T-helper 1 cell treated with Interleukin-12 subunit alpha and Interleukin-12 subunit beta and Interleukin-4 antibody, amounts not matched to agents 30 ng/mL and 1 ng/mL, for 36 hours (primary cell): ENCODE measurements around the gene SLPI. TPM values are rescaled to one million over a fixed set of nuclear protein-coding genes. Genes with fewer than 3 reads are reported as not detected.

ENCODE experiments used
- intact Hi-C: fragments of 100-400 bp; cut with micrococcal nuclease; formaldehyde crosslinking; loops from one replicate; pipeline ENCODE4 v1.15.1; 2024
- total RNA-seq: library from RNA; stranded (reverse); gene quantifications from 2 replicates; pipeline ENCODE4 v1.2.3, GENCODE V29; 2022

SLPI gene
- total RNA-seq: 0.64 and 0.88 TPM in 2 replicates

GRCh38 chr20:45254383-45255262 is at the start of gene SLPI:
Gene SLPI (minus strand): TSS chr20:45254564. CDS start chr20:45254543, 21 bp downstream.
- intact Hi-C loops: no loop called here

GRCh38 chr20:45303586-45304463 is 49.5 kb upstream of the SLPI start:
- intact Hi-C loops: loop anchor here (2.0 kb wide), 1 partner anchor 15 kb away; no protein-coding TSS in a partner anchor

GRCh38 chr20:45301824-45302271 is 47.5 kb upstream of the SLPI start:
- intact Hi-C loops: loop anchor here (1.0 to 2.0 kb wide), 2 partner anchors 9 to 17 kb away; no protein-coding TSS in a partner anchor

DNA sequence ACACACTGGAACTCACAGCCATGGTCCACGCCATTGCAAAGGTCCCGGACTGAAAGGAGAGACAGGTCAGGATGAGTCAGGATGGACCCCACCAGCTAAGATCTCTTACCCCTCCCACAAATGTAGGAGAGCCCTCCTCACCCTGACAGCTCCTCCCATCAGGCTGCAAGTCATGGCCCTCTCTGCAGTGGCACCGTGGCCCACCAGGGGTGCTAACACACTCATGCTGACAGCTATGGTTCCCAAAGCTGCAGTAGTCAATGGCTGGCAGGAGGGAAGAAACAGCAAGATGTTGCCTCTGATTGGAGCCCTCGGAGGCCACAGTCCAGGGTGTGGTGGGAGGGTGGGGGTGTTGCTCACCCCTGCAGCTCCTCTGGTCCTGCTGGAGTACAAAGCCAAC is 46.6 kb upstream of the SLPI start:
- intact Hi-C loops: loop anchor here (1.0 kb wide), 1 partner anchor 8 kb away; no protein-coding TSS in a partner anchor

DNA sequence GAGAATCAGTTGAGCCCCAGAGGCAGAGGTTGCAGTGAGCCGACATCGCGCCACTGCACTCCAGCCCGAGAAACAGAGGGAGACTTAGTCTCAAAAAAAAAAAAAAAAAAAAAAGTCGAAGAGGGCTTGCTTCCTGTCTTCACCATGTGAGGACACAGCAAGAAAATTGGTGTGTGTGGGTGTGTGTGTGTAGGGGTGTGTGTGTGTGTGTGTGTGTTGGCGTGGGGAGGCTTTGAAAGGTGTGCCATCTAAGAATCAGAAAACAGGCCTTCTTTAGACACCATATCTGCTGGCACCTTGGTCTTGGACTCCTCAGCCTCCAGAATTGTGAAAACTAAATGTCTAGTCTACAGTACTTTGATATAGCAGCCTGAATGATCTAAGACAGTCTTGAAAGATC is 45.4 kb upstream of the SLPI start:
- intact Hi-C loops: no loop called here

DNA sequence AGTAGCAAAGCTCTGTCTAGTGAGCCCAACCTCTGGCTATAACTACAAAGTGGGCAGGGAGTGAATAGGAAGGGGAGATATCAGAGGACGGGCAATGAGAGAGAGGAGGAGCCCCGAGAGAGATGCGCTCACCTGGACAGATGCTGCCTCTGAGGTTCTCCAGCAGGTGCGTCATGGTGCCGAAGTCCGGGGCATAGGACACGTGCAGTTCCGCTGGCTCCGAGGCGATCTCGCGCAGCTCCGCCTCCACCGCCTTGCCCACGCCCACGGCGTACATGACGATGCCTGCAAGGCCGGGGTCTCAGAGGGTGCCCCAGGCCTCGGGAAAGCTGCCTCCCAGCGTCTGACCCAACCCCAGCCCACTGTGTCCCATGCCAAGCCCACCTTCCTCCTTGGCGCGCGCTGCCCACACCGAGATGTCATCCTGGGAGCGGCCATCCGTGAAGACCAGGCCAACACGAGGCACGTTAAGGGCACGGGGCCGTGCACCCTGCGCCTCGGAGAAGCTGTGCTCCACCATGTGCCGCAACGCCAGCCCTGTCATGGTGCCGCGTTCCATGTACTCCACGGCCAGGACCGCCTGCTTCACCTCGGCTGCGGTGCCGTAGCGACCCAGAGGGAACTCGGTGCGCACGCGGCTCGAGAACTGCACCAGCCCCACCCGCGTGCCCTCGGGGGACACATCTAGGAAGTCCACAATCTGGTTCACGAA is 43.6 kb upstream of the SLPI start:
- intact Hi-C loops: no loop called here

- intact Hi-C loops: loop anchor here (5.0 kb wide), 1 partner anchor 382 kb away; the partner anchor contains the start of gene PABPC1L
These were observed 40.3 kb upstream of the SLPI start for GRCh38 chr20:45294659-45295058.

DNA sequence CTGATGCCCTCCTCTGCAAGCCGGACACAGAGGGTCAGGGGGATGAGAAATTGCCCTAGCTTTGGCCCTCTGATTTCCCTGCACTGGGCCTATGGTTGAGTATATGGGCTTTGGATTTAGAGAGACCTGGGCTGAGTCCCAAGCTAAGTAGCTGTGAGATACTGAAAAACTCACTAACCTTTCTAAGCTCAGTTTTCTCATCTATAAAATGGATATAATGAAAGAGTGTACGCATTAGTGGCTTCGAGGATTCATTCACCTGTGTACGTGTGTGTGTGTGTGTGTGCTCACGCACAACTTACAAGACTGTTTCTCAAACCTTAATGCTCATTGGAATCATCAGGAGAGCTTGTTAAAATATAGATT is 39.6 kb upstream of the SLPI start:
- intact Hi-C loops: loop anchor here (5.0 kb wide), 1 partner anchor 382 kb away; the partner anchor contains the start of gene PABPC1L

GRCh38 chr20:45293041-45294002 is 39.0 kb upstream of the SLPI start:
- intact Hi-C loops: loop anchor here (1.0 to 5.0 kb wide), 2 partner anchors 8 to 381 kb away; partner anchors contain the start of gene PABPC1L

DNA sequence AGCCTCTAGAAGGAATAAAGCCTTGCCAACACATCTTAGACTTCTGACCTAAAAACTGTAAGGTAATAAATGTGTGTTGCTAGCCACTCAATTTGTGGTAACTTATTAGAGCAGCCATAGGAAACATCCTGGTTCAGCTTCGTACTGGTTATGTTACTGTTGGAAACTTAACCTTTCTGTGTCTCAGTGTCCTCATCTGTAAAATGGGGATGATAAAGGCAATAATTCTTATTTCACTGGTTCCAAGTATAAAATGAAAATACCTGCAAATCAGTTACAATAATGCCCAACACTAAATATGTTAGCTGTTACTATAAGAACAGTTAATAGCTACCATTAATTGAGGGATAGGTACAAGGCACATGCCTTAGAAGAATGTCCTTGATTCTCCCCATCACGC is 38.0 kb upstream of the SLPI start:
- intact Hi-C loops: loop anchor here (5.0 kb wide), 1 partner anchor 380 kb away; the partner anchor contains the start of gene PABPC1L

- intact Hi-C loops: loop anchor here (1.0 to 5.0 kb wide), 5 partner anchors 195 to 480 kb away; partner anchors contain the start of gene PABPC1L
These were observed 37.2 kb upstream of the SLPI start for GRCh38 chr20:45291526-45291925.

GRCh38 chr20:45290677-45291355 is 36.5 kb upstream of the SLPI start:
- intact Hi-C loops: loop anchor here (1.0 to 5.0 kb wide), 6 partner anchors 153 to 480 kb away; partner anchors contain the start of gene PABPC1L

DNA sequence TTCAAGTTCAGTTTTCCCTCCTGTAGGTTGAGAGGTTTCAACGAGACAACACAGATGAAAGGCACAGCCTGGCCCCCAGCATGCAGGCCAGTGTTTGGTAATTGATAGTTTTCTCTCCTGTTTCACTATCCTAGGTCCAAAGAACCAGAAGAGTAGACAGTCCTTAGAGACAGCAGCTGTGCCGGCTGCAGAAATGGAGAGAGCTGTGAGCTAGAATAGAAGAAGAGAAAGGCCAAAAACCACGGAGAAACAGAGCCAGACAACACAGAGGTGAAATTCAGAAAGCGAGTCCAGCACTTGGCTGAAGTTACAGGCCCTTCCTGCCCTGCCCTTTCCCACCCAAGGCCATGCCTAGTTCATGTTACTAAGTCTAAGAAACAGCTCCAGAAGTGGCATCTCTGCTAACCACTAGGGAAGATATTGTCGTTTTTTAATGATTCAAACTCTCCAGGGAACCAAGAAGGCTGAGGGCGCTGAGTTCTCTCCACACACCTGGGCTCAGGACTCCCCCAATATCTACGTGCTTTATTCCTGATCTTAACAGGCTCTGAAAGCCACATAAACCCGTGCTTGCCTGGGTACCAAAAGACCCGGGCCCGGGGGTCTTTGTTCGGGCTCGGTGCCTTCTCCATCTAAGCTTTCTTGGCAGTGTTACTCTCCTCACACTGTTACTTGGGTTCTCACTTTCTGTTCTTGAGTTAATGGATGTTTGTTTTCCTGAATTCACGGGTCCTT is 35.7 kb upstream of the SLPI start:
- intact Hi-C loops: loop anchor here (1.0 to 5.0 kb wide), 3 partner anchors 152 to 378 kb away; partner anchors contain the start of gene PABPC1L

GRCh38 chr20:45288860-45289259 is 34.5 kb upstream of the SLPI start:
- intact Hi-C loops: no loop called here

DNA sequence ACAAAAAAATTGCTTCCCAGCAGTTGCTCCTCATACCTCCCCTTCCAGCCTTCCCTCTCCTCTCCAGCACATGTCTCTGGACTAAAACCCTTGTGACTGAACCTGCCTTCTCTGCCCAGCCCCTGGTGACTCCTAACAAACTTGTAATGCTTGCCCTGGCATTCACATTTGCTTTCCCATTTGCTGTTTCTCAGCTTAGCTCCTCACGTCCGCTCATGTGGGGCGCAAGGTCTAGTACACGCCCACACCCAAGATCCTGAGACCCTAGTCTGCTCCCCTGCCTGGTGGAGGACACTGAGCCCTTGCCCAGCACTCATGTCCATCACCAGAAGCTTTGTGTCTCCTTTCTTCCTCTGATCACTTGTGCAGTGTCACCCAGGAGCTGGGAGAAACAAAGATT is 34.0 kb upstream of the SLPI start:
- intact Hi-C loops: no loop called here

- intact Hi-C loops: no loop called here
These were observed 29.2 kb upstream of the SLPI start for GRCh38 chr20:45283551-45284057.

DNA sequence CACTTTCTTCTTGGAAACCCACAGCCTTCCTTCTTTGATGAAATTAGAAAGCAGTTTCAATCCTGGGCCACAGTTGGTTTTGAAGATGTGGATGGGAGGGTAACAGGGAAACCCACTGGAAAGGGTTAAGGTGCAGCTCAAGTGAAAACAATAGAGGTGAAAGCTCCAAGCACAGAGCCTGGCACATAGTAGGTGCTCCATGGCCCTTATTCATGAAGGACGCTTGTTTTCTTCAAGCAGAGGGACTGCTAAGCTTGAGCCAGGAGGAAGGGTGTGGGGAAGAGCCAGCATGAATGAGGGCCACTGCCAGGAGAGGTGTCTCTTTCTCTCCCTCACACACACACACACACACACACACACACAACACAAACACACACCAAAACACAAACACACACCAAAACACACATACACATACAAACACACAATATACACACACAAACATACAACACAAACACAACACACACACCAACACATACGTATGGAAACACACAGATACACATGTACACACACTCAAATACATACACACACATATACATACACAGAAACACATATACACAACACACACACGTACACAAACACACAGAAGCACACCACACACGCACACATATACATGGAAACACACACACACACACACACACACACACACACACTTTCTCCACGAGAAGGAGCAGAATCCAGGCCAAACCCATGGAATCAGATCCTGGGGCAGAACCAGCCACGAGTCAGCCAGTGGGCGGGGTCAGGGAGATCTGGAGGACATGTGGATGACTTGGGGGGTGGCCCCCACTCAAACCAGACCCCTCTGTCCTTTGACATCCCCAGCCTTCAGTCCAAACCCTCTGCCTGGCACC is 28.6 kb upstream of the SLPI start:
- intact Hi-C loops: no loop called here
